ENCODE data around the gene LMO1. TPM values are rescaled to one million over a fixed set of nuclear protein-coding genes. Genes with fewer than 3 reads are reported as not detected.

Gene LMO1
- total RNA-seq, 1 donor from 2014 or later = not detected

DNA sequence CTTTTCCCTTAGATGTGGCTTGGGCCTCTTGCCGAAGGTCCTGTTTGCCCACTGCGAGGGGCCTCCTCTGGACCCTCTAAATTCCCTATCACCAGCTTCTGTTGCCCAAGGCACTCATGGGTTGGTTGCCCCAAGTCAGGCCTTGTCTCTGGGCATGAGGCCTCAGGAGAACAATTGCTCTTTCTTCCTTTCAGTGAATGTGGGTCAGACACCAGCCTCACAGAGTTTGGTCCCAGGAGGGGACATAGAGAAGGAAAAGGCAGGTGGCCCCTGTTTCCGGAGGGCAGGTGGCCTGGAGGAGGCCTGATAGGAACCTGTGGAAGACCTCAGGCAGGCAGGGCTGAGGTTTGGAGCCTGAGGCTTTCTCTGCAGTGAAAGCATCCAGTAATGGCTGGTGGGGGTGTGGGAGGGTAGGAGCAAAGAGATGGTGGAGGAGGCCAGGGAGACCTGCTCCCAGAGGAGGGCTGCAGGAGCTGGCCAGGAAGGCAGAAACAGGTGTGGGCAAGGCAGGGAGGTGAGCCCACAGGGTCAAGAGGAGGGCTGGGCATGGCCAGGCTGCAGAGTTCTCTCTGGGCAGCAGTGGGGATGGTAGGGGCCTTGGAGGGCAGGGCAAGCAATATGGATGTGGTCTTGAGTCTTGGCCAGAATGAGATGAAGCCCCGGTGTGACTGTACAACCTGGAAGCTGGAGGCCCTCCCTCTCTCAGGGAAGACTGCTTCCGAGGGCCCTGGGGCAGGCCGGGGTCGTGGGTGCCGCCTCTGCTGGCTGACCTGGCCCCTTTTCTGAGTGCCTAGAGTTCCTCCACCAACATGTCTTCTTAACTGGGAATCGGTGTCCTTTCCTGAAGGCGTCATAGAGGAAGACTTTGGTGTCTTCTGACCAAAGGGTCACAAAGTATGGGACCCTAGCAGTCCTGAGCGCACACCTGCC, 28.0 kb upstream of the LMO1 start:
- intact Hi-C loops (cut with DNase I) = no loop called here
- H3K36me3 ChIP-seq = no peaks in the 10 kb centered on the region
- no peaks in the 10 kb centered on the region for H3K9me3 ChIP-seq
- no peak for TF ChIP-seq CTCF (IDR thresholded peaks at IDR 0.05)
- DNase-seq = no peak
- no peak overlapping the region for H3K27ac ChIP-seq
- no peak overlapping the region for H3K4me3 ChIP-seq
- H3K27me3 ChIP-seq = no peaks in the 10 kb centered on the region
- no peaks in the 10 kb centered on the region for H3K4me1 ChIP-seq
- ATAC-seq = no peak

GRCh38 chr11:8290081-8290810, 26.6 kb upstream of the LMO1 start:
- TF ChIP-seq CTCF (IDR thresholded peaks at IDR 0.05) = no peak
- no peak for ATAC-seq
- DNase-seq = no peak

GRCh38 chr11:8289492-8289918, 25.8 kb upstream of the LMO1 start:
- H3K9me3 ChIP-seq = no peaks in the 10 kb centered on the region
- DNase-seq = no peak
- no peaks in the 10 kb centered on the region for H3K27me3 ChIP-seq
- TF ChIP-seq CTCF (IDR thresholded peaks at IDR 0.05) = no peak
- H3K27ac ChIP-seq = no peak overlapping the region
- no peak for ATAC-seq
- no peak overlapping the region for H3K4me3 ChIP-seq
- H3K36me3 ChIP-seq = no peaks in the 10 kb centered on the region
- H3K4me1 ChIP-seq = no peaks in the 10 kb centered on the region
- intact Hi-C loops (cut with DNase I) = no loop called here

More at GRCh38 chr11:8290081-8290810, 26.6 kb upstream of the LMO1 start:
- Histone ChIP-seq H3K27me3 (no peaks in the 10 kb centered on the region), H3K27ac (no peak overlapping the region), H3K9me3 (no peaks in the 10 kb centered on the region), H3K4me1 (no peaks in the 10 kb centered on the region), H3K4me3 (no peak overlapping the region), H3K36me3 (no peaks in the 10 kb centered on the region)
- intact Hi-C loops (cut with DNase I) = no loop called here

DNA sequence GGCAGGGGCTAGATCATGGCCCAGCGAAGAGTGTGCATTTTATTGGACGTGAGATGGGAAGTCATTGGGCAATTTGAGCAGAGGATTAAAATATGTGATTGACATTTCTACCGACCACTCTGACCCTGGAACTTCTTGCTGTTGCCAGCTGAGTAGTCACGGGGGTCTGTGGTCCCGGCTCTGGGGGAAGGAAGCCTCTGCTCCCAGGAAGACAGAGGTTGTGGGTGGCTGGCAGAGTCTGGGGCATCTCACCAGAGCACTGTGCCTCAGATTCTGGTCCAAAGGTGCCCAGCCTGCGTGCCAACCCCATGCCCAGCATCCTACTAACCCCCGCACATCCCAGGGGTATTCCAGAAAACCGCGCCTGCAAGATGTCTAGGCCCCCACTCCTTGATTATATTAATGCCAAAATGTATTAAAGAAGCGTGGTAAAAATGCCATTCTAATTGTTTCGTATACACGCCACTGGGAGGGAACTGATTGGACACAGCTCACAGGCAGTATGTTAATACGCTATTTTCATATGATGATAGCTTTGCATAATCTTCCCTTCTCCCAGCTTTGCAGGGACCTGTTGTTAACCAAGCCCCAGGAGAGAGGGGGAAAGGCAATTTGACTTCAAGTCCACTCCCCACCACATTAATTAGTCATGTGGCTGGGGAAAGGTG, 25.3 kb upstream of the LMO1 start:
- TF ChIP-seq CTCF (IDR thresholded peaks at IDR 0.05) = no peak
- intact Hi-C loops (cut with DNase I) = no loop called here
- no peak overlapping the region for H3K27ac ChIP-seq
- H3K4me1 ChIP-seq = no peaks in the 10 kb centered on the region
- ATAC-seq (no peak), DNase-seq (no peak)
- no peaks in the 10 kb centered on the region for H3K9me3 ChIP-seq
- no peaks in the 10 kb centered on the region for H3K36me3 ChIP-seq
- no peaks in the 10 kb centered on the region for H3K27me3 ChIP-seq
- no peak overlapping the region for H3K4me3 ChIP-seq

GRCh38 chr11:8288166-8288772, 24.6 kb upstream of the LMO1 start:
- DNase-seq (no peak), ATAC-seq (no peak)
- TF ChIP-seq CTCF (IDR thresholded peaks at IDR 0.05) = no peak

More at GRCh38 chr11:8288166-8288772, 24.6 kb upstream of the LMO1 start:
- Histone ChIP-seq H3K36me3 (no peaks in the 10 kb centered on the region), H3K27me3 (peaks cover 6% of the 10 kb centered on the region), H3K4me1 (peaks cover 2% of the 10 kb centered on the region), H3K4me3 (no peak overlapping the region), H3K27ac (no peak overlapping the region), H3K9me3 (no peaks in the 10 kb centered on the region)
- intact Hi-C loops (cut with DNase I) = no loop called here
